GM19468 (cell line): Measurements from ENCODE around the gene EIF4G1.
"Not testable (repeated sequence)": the region's sequence is repeated elsewhere in the genome, so short reads cannot be mapped to it uniquely, and the experiment has no call there.

Experiments used
- ATAC-seq: cut with Tn5 transposase; IDR thresholded peaks from one replicate; pipeline ENCODE4 v1.9.1; 2021; ENCODE audit warnings: mild to moderate bottlenecking, moderate library complexity, moderate number of reproducible peaks; ENCODE audit not compliant: unreplicated experiment; ENCODE audit errors: extremely low read depth

The EIF4G1 gene

DNA sequence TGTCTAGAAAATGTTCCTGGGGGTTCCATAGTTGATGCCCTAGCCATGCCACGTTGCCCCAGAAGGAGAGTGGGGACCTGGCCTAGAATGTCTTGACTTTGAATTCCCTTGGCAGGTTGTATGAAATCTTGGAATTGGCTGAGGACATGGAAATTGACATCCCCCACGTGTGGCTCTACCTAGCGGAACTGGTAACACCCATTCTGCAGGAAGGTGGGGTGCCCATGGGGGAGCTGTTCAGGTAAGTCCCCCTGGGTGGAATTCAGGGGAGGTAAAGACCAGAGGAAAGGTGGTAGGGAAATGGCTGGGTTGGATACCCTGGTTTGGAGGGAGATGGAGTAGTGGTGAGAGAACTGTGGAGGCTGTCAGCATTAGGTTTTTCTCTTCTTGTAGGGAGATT, 14.1 kb downstream of the EIF4G1 start:
- ATAC-seq, result no peak

DNA sequence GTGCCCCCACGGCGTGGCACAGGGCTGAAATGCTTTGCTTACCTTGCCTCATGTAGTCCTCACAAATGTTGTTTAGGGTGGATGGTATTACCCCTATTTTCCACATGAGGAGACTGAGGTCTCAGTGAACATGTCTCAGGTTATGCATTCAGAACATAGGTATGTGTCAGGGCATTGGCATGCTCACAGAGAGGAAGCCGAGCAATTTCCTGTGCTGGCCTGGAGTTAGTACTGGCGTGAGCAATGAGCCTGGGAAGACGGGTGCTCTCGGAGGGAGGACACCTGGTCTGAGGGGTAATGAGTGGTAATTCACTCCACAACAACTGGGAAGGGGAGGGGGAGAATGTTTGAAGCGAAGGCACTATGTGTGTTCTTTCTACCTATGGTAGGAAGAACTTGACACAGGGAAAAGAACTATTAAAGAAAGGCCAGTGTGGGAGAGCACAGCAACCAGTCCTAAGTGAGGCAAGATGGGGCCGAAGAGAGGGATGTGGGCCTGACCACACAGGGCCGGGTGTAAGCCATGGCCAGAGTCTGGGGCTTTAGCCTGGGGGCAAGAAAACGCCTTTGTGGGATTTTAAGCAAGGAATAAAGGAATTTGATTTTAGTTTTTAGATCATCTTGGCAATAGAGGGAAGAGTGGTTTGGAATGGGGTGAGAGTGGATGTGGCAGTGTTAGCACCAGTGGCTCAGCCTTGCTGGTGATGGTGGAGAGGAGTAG, 18.1 kb downstream of the EIF4G1 start:
- ATAC-seq, result no peak

DNA sequence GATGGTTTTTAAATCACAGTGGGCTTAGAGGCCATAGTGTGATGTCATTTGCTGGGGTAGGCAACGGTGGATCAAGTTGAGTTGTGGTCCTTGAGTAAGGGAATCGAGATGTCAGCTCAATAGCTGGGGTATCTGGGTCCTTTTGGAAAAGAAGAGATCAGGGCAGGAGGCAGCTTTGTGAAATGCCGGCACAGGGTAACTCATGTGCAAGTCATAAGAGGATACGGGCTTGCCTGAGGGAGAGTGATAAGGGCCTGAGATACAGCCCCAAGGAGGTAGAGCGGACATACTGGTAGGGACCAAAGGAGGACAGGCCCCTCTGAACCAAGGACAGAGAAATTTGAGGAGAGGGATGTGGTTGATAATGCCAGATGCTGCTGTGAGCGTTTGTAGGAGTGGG, 18.8 kb downstream of the EIF4G1 start:
- ATAC-seq, result no peak

DNA sequence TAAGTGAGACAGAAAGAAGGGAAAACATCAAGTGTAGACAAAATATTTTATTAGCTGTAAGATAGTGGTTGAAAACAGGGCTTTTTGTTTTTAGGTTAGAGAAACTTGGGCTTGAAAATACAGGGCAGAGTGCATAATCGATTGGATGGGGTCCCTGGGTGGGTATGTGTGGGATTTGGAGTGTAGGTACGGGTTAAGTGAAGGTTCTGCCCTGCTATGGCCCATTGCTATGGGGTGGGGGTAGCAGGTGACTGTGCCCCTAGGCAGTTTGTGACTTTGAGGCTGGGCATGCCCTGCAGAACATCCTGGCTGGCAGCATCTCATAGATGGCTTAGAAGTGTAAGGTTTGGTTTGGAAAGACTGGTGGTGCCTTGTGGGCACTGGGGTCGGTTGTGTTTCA, 19.3 kb downstream of the EIF4G1 start:
- no peak for ATAC-seq

DNA sequence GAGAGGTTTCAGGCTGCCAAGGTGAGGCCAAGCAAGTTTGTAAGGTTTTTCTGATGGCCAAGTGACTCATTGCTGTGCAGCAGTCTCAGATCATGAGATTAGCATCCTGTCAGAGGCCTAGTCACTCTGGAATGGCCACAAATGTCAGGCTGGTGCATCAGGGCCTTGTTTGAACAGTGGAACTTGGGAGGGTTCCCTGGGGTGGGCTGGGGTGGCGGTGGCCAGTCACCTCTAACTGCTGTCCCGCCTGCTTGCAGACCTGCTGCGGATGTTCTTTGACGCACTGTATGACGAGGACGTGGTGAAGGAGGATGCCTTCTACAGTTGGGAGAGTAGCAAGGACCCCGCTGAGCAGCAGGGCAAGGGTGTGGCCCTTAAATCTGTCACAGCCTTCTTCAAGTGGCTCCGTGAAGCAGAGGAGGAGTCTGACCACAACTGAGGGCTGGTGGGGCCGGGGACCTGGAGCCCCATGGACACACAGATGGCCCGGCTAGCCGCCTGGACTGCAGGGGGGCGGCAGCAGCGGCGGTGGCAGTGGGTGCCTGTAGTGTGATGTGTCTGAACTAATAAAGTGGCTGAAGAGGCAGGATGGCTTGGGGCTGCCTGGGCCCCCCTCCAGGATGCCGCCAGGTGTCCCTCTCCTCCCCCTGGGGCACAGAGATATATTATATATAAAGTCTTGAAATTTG, 20.2 kb downstream of the EIF4G1 start:
- ATAC-seq, result no peak

DNA sequence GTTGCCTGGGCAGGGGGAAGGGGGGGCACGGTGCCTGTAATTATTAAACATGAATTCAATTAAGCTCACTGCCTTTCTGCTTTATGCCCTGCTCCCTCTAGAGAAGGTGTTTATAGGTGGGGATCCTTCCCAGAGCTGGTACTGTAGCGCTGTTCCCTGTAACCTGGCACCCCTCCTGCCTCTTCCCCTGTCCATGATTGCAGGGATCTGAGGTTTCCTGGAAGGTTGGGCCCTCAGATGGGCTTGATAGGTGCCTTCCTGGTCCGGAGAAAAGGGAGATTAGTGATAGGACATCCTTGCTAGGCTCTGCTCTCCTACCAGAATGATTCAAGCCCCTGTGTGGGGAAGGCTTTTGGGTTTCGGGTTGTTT, 20.9 kb downstream of the EIF4G1 start:
- ATAC-seq, result no peak

DNA sequence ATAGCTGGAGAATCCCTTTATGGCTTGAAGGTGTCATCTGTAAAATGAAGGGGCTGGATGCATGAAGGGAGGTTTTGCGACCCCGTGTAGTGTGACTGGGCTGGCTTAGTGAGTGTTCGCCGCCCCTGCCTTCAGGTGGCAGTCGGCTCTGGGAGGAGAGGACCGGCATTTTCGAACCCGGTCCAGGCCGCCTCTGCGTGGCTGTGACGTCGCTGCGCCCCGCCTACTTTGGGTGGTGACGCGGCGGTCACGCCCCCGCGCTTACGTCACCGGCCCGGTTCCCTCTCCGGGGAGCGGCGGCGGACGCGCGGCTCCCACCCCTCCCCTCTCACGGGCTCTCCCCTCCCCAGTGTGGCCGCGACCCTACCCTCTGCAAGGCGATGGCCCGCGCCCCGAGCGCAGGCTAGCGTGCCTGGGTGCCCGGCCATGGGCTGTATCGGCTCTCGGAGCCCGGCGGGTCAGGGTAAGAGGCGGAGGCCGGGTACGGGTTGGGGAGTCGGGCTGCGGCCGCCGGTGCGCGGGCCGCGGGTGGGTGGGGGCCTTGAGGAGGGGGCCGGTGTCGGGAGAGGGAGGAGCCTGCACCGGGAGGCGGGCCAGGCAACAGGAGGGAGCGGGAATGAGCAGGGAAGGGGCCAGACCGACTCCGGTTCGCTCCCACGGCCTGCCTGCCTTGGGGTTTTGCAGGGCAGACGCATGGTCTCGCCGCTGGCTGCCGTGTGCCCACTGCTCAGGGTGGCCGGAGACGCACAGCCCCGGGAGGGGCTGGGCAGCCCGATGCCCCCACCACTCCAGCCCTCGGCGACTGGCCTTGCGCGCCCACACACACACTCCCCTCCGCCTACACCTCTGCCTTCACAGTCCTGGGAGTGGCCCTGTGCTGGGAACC, 21.5 kb downstream of the EIF4G1 start:
- ATAC-seq, result peak; percentile 56

DNA sequence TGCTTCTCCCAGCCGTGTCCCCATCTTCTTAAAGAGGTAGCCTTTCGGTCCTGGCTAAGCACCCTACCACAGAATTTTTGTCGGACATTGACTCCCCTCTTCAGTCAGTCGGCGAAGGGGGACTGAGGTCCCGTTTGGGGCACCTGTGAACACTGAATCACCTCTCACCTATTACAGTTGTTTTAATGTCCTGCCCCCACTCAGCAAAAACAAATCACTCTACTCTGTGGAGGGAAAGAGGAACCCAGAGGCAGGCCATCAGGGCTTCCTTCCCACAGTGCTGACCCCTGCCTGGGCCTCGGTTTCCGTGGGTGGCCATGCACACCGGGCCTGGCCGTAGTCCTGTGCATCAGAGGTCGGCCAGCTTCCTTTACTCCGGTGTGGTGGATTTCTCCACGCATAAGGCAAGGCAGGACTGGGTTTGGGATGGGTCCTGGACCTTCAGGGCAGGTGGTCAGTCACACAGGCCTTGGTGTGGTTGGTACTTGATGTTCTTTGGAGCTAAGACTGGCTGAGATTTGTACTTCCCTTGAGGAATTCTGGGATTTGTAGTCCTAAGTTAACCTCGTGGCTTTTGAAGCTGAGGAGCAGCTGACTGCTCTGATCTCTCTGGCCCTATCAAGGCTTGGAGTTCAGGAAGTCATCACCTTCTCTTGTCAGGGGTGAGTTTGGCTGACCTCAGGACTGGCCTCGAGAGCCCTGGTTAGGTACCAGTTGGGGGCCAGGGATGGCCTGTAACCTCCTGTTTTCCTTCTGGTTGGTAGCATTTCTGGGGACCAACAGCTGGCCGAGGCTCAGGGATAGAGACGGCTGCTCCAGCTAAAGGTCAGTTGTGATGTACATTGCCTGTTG, 22.4 kb downstream of the EIF4G1 start:
- no peak for ATAC-seq

DNA sequence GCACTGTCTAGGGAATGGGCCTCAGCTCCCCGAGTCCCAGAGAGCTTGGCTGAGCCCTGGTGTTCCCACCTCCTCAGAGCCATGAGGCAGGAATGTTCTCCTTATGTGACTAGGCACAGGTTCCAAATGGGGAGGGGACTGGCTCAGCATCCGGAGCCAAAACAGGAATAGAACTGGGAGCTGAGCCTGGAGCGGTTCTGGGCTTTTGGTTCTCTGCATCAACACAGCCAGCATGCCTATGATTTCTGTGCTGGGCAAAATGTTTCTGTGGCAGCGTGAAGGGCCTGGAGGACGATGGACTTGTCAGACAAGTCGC, 23.0 kb downstream of the EIF4G1 start, which contains the start of gene FAM131A:
TSS of gene FAM131A (plus strand) at position 202 of the 316 bp plus-strand sequence. CDS start at position 233, 31 bp downstream.
- ATAC-seq, result no peak

DNA sequence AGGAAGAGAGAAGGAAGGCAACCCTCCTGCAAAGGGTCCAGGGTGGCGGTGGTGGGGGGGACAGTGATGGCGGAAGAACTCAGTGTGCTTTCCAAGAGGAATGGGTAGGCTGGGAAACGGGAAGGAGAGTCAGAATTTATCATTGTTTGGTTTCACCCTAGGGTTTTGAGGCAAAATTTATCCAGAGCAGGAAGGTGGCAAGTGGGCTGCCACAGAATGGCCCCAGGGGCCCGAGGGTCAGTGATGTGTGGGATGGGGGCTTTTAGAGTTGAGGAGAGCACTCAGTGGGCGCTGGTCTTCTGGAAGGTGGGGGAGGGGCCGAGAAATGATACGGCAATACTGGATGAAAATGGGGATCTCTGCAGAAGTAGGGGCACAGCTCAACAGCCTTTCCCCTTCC, 23.6 kb downstream of the EIF4G1 start:
- ATAC-seq, result no peak

DNA sequence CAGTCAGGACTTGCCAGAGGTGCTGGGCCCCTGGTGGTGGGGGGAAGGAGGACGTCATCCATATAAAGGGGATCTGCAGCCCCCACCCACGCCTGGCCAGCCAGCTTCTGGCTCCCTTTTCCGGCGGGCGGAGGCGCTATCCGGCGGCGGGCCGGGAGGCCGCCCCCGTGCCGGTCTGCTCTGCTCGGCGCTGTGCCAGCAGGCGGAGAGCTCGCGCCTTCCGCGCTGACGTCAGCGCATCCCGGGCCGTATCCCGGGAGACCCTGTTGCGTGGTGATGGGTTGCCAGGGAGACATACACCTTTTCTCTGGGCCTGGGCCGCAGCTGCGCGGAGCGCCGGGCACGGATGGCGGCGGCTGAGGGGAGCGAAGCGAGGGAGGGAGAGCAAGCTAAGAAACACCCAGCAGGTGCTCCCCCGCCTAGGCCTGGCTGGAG, 24.1 kb downstream of the EIF4G1 start:
- ATAC-seq, result no peak

DNA sequence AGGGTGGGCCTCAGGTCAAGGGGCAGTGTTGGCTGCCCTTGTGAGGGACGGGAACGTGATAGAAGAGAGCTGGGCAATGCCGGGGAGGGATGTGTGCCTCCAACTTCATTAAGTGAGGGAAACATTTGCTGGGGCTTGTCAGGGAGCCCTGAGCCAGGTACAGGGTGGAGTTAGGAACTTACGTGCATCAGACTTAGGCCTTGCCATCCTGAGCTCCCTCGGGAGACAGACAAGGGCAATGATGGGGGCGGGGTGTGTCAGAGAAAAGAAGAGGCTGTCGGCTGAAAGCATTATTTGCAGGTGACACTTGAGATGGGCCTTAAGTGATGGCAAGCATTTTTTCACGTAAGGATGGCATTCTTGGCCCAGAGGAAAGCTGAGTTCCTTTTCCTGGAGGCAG, 24.6 kb downstream of the EIF4G1 start:
- no peak for ATAC-seq

DNA sequence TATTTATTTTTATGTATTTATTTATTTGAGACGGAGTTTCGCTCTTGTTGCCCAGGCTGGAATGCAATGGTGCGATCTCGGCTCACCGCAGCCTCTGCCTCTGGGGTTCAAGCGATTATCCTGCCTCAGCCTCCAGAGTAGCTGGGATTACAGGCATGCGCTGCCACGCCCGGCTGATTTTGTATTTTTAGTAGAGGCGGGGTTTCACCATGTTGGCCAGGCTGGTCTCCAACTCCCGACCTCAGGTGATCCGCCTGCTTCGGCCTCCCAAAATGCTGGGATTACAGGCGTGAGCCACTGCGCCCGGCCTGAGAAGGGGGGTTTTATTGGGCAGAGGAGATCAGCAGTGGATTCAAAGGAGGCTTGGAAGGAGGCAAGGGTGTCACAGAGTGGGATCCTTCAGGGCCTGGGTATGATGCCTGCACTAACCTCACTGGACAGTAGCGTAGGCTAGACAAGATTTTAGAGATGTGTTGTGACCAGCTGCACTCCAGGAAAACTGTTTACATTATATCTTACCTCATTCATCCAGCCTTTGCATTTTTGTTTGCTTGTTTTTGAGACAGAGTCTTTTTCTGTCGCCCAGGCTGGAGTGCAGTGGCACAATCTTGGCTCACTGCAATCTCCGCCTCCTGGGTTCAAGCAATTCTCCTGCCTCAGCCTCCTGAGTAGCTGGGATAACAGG, 25.2 kb downstream of the EIF4G1 start:
- ATAC-seq, result not testable (repeated sequence)

DNA sequence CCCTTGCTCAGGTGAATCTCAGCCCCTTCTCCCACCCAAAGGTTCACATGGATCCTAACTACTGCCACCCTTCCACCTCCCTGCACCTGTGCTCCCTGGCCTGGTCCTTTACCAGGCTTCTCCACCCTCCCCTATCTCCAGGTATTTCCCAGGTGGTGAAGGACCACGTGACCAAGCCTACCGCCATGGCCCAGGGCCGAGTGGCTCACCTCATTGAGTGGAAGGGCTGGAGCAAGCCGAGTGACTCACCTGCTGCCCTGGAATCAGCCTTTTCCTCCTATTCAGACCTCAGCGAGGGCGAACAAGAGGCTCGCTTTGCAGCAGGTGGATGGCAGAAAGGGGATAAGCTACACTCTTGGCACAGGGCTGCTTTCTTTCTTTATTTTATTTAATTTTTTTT, 27.5 kb downstream of the EIF4G1 start:
- ATAC-seq, result no peak

DNA sequence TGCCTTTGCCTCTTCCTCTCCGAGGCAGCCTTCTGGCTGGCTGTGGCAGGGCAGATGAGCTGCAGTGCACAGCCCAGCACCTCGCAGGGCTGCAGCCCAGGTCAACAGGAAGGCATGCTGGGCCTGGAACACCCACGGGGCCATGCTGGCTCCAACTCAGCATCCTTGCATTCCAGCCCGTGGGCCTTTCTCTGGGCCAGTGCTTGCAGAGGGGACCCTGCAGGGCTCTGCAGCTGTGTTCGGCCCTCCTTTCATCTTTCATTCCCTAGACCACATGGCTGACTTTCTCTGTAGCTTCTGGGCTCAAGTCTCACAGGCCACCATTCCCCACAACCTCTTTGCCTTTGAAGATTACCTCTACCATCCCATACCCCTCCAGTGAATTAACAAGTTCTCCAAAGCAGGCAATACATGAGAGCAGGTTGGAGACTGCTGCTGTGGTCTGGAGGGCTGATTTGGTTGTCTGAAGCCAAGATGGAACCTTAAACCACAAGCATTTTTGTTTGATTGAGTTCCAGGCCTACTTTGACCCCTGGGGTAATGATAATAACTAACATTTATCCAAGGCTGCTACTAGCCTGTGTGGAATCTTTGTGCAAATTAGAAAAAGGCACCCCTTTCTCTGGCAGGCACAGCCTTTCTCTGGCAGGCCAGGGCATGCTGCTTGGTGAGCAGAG, 28.9 kb downstream of the EIF4G1 start:
- ATAC-seq, result no peak

DNA sequence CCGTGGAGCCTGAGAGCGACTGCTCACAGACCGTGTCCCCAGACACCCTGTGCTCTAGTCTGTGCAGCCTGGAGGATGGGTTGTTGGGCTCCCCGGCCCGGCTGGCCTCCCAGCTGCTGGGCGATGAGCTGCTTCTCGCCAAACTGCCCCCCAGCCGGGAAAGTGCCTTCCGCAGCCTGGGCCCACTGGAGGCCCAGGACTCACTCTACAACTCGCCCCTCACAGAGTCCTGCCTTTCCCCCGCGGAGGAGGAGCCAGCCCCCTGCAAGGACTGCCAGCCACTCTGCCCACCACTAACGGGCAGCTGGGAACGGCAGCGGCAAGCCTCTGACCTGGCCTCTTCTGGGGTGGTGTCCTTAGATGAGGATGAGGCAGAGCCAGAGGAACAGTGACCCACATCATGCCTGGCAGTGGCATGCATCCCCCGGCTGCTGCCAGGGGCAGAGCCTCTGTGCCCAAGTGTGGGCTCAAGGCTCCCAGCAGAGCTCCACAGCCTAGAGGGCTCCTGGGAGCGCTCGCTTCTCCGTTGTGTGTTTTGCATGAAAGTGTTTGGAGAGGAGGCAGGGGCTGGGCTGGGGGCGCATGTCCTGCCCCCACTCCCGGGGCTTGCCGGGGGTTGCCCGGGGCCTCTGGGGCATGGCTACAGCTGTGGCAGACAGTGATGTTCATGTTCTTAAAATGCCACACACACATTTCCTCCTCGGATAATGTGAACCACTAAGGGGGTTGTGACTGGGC, 30.3 kb downstream of the EIF4G1 start:
- ATAC-seq, result no peak

DNA sequence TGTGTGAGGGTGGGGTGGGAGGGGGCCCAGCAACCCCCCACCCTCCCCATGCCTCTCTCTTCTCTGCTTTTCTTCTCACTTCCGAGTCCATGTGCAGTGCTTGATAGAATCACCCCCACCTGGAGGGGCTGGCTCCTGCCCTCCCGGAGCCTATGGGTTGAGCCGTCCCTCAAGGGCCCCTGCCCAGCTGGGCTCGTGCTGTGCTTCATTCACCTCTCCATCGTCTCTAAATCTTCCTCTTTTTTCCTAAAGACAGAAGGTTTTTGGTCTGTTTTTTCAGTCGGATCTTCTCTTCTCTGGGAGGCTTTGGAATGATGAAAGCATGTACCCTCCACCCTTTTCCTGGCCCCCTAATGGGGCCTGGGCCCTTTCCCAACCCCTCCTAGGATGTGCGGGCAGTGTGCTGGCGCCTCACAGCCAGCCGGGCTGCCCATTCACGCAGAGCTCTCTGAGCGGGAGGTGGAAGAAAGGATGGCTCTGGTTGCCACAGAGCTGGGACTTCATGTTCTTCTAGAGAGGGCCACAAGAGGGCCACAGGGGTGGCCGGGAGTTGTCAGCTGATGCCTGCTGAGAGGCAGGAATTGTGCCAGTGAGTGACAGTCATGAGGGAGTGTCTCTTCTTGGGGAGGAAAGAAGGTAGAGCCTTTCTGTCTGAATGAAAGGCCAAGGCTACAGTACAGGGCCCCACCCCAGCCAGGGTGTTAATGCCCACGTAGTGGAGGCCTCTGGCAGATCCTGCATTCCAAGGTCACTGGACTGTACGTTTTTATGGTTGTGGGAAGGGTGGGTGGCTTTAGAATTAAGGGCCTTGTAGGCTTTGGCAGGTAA, 31.1 kb downstream of the EIF4G1 start:
- no peak for ATAC-seq
